Limb (tissue), 2 donors: Measurements from ENCODE around the gene SLC35F3.

Experiments used
- DNase-seq, 2 donors: peaks; one replicate each; pipeline ENCODE4 v3.0.0-alpha.2; 2016; ENCODE audit errors: extremely low spot score in 2 of 2

The SLC35F3 gene

GRCh38 chr1:233971753-233972152 lies 67.3 kb downstream of the SLC35F3 start:
- no peak for DNase-seq

GRCh38 chr1:233972563-233972950 lies 68.1 kb downstream of the SLC35F3 start:
- no peak for DNase-seq

- DNase-seq = no peak
These were observed 68.6 kb downstream of the SLC35F3 start for GRCh38 chr1:233972951-233973635.

GRCh38 chr1:233975486-233975885 lies 71.0 kb downstream of the SLC35F3 start:
- DNase-seq = no peak

- no peak for DNase-seq
These were observed 76.7 kb downstream of the SLC35F3 start for GRCh38 chr1:233981042-233981675.

GRCh38 chr1:233982827-233983518 lies 78.5 kb downstream of the SLC35F3 start:
- no peak for DNase-seq

- DNase-seq = no peak
These were observed 79.3 kb downstream of the SLC35F3 start for GRCh38 chr1:233983811-233984210.

GRCh38 chr1:233988963-233989696 lies 84.7 kb downstream of the SLC35F3 start:
- DNase-seq = no peak

GRCh38 chr1:233990486-233990885 lies 86.0 kb downstream of the SLC35F3 start:
- no peak for DNase-seq

GRCh38 chr1:233993651-233994050 lies 89.2 kb downstream of the SLC35F3 start:
- DNase-seq = no peak

- DNase-seq = no peak
These were observed 89.6 kb downstream of the SLC35F3 start for GRCh38 chr1:233994112-233994511.

- DNase-seq = no peak
These were observed 94.0 kb downstream of the SLC35F3 start for GRCh38 chr1:233998456-233998855.

- DNase-seq = peak; percentile 34 to 55
These were observed 94.4 kb downstream of the SLC35F3 start for GRCh38 chr1:233998891-233999290.

GRCh38 chr1:234000557-234001041 lies 96.1 kb downstream of the SLC35F3 start:
- peak in 1 of 2 donors; percentile 2 for DNase-seq

- DNase-seq = no peak
These were observed 97.3 kb downstream of the SLC35F3 start for GRCh38 chr1:234001817-234002216.

- no peak for DNase-seq
These were observed 100.1 kb downstream of the SLC35F3 start for GRCh38 chr1:234004591-234004990.

GRCh38 chr1:234007684-234008083 lies 103.2 kb downstream of the SLC35F3 start:
- DNase-seq = no peak

GRCh38 chr1:234008591-234008990 lies 104.1 kb downstream of the SLC35F3 start:
- no peak for DNase-seq

GRCh38 chr1:234009668-234010067 lies 105.2 kb downstream of the SLC35F3 start:
- DNase-seq = no peak

GRCh38 chr1:234014208-234014607 lies 109.7 kb downstream of the SLC35F3 start:
- DNase-seq = no peak

GRCh38 chr1:234018816-234019215 lies 114.3 kb downstream of the SLC35F3 start:
- no peak for DNase-seq

- DNase-seq = no peak
These were observed 114.9 kb downstream of the SLC35F3 start for GRCh38 chr1:234019387-234019786.
